SU-DHL-6 (cell line): Measurements from ENCODE around the gene PMFBP1.

Experiments
- H2AFZ ChIP-seq: fragments of 200-600 bp; sonication (generic); 2 replicates; pipeline ENCODE4 v1.6.1; 2014; ENCODE audit warnings: low read depth, mild to moderate bottlenecking, moderate library complexity, mixed read lengths, antibody characterized with exemption, low read length; ENCODE audit not compliant: severe bottlenecking
- H3F3A ChIP-seq: fragments of 200-600 bp; shearing (Covaris generic); 2 replicates; pipeline ENCODE4 v1.6.0; 2016; ENCODE audit warnings: antibody characterized with exemption, mild to moderate bottlenecking; ENCODE audit not compliant: insufficient read depth
- H3K27ac ChIP-seq: fragments of 200-600 bp; sonication (generic); 2 replicates; pipeline ENCODE4 v1.5.1; 2016; ENCODE audit warnings: low read depth, mild to moderate bottlenecking, low read length, moderate library complexity, mixed read lengths
- H3K27me3 ChIP-seq: fragments of 200-600 bp; sonication (generic), shearing (Covaris generic); 2 replicates; pipeline ENCODE4 v1.6.0; 2014; ENCODE audit warnings: mild to moderate bottlenecking, low read length
- H3K36me3 ChIP-seq: fragments of 200-600 bp; sonication (generic); 2 replicates; pipeline ENCODE4 v1.6.1; 2014; ENCODE audit warnings: mild to moderate bottlenecking, low read length, mixed read lengths
- H3K4me2 ChIP-seq: fragments of 300-600, 200-600 bp; shearing (Covaris generic), sonication (generic); 2 replicates; pipeline ENCODE4 v1.6.0; 2014; ENCODE audit warnings: low read length, low read depth, mild to moderate bottlenecking; ENCODE audit not compliant: poor library complexity, severe bottlenecking
- H3K4me3 ChIP-seq: fragments of 200-600 bp; sonication (generic); 2 replicates; pipeline ENCODE4 v1.5.1; 2014; ENCODE audit warnings: antibody characterized with exemption, low read length, mild to moderate bottlenecking, mixed read lengths; ENCODE audit not compliant: insufficient read depth, poor library complexity, severe bottlenecking
- H3K79me2 ChIP-seq: fragments of 200-600 bp; sonication (generic); 2 replicates; pipeline ENCODE4 v1.6.1; 2014; ENCODE audit warnings: mild to moderate bottlenecking, low read length, moderate library complexity; ENCODE audit not compliant: insufficient read depth
- H3K9ac ChIP-seq: fragments of 200-600 bp; sonication (generic); 2 replicates; pipeline ENCODE4 v1.7.0; 2014; ENCODE audit warnings: mild to moderate bottlenecking, low read length
- H3K9me2 ChIP-seq: fragments of 200-600 bp; sonication (generic); replicated peaks from 2 replicates; pipeline ENCODE4 v1.6.1; 2014; ENCODE audit warnings: low read length; ENCODE audit not compliant: insufficient read depth
- H3K9me3 ChIP-seq: fragments of 200-600 bp; sonication (generic); 2 replicates; pipeline ENCODE4 v1.6.1; 2014; ENCODE audit warnings: low read length, mixed read lengths; ENCODE audit not compliant: insufficient read depth
- H4K20me1 ChIP-seq: fragments of 200-600 bp; sonication (generic); 2 replicates; pipeline ENCODE4 v1.6.1; 2014; ENCODE audit warnings: low read depth, mild to moderate bottlenecking, antibody characterized with exemption, low read length, moderate library complexity, mixed read lengths
- EZH2phosphoT487 ChIP-seq: fragments of 200-600 bp; sonication (generic), shearing (Covaris generic); conservative IDR thresholded peaks from 2 replicates; pipeline ENCODE4 v1.6.1; 2018; ENCODE audit warnings: mild to moderate bottlenecking, antibody characterized with exemption, low read length, moderate library complexity, mixed read lengths
- TF ChIP-seq, protein P1 (sequence below): fragments of 200-600 bp; sonication (generic); IDR thresholded peaks from one replicate; pipeline ENCODE4 v1.5.1; 2017; ENCODE audit warnings: antibody characterized with exemption, mild to moderate bottlenecking, low read length, moderate library complexity; ENCODE audit not compliant: insufficient read depth, poor library complexity, severe bottlenecking

PMFBP1 gene

DNA sequence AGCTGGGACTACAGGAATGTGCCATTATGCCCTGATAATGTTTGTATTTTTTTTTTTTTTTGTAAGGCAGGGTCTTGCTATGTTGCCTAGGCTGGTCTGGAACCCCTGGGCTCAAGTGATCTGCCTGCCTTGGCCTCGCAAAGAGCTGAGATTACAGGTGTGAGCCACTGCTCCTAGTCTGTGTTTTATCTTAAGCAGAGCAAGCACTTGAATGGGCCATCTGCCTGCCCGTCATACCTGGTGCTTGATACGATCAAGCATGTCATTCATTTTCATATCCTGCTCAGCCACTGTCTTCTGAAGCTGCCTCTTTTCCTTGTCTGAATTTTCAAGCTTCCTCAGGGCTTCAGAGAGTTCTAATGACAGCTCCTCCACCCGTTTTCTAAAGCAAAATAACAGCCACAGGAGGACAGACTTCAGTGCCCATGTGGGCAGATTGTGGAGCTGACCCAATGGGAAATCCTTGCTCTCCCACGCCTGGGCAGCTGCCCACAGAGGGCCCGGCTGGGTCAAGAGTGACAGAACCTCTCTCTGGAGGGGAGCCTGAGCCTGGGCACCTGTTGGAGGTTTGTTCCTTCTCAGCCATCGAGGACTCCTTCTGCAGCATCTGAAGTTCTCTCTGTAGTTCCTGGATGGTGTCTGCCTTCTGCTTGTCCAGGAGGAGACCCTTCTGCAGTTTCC, 41.8 kb downstream of the PMFBP1 start:
- Histone ChIP-seq H3K9me3 (no peaks in the 10 kb centered on the region), H3K36me3 (no peaks in the 10 kb centered on the region), H4K20me1 (no peaks in the 10 kb centered on the region), H3K4me2 (no peak overlapping the region), H3K9ac (no peak overlapping the region), H2AFZ (no peak overlapping the region), H3K27ac (no peak overlapping the region), H3F3A (no peaks in the 10 kb centered on the region), H3K9me2 (no peaks in the 10 kb centered on the region), H3K27me3 (no peaks in the 10 kb centered on the region), H3K4me3 (no peak overlapping the region), H3K79me2 (no peaks in the 10 kb centered on the region)
- TF ChIP-seq, protein P1, sequence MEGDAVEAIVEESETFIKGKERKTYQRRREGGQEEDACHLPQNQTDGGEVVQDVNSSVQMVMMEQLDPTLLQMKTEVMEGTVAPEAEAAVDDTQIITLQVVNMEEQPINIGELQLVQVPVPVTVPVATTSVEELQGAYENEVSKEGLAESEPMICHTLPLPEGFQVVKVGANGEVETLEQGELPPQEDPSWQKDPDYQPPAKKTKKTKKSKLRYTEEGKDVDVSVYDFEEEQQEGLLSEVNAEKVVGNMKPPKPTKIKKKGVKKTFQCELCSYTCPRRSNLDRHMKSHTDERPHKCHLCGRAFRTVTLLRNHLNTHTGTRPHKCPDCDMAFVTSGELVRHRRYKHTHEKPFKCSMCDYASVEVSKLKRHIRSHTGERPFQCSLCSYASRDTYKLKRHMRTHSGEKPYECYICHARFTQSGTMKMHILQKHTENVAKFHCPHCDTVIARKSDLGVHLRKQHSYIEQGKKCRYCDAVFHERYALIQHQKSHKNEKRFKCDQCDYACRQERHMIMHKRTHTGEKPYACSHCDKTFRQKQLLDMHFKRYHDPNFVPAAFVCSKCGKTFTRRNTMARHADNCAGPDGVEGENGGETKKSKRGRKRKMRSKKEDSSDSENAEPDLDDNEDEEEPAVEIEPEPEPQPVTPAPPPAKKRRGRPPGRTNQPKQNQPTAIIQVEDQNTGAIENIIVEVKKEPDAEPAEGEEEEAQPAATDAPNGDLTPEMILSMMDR = no peak
- TF ChIP-seq EZH2phosphoT487 = no peak

DNA sequence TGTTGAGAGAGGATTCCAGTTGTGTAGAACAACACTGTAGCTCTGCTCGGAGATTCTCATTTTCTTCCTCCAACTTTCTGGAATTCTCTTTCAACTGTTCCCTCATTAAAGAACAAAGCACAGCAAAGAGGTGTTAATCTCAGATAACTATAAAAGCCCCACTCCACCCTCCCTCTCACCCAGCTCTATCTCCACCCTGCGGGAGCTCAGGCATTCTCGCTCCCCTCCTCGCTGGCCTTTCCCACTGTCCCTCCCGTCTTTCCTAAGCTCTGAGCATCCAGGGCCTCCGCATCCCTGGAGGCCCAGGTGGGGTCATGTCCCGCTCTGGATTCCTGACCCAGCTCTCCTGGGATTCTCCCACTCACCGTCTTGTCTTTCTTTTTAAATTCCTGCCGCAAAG, 43.3 kb downstream of the PMFBP1 start:
- H3K4me3 ChIP-seq = no peak overlapping the region
- no peaks in the 10 kb centered on the region for H3K27me3 ChIP-seq
- H2AFZ ChIP-seq = no peak overlapping the region
- no peaks in the 10 kb centered on the region for H3F3A ChIP-seq
- H3K9me2 ChIP-seq = no peaks in the 10 kb centered on the region
- no peak overlapping the region for H3K9ac ChIP-seq
- H3K9me3 ChIP-seq = no peaks in the 10 kb centered on the region
- H3K27ac ChIP-seq = no peak overlapping the region
- no peaks in the 10 kb centered on the region for H3K36me3 ChIP-seq
- TF ChIP-seq EZH2phosphoT487 = no peak
- TF ChIP-seq, protein P1 = no peak
- H3K4me2 ChIP-seq = no peak overlapping the region
- no peaks in the 10 kb centered on the region for H3K79me2 ChIP-seq
- no peaks in the 10 kb centered on the region for H4K20me1 ChIP-seq

DNA sequence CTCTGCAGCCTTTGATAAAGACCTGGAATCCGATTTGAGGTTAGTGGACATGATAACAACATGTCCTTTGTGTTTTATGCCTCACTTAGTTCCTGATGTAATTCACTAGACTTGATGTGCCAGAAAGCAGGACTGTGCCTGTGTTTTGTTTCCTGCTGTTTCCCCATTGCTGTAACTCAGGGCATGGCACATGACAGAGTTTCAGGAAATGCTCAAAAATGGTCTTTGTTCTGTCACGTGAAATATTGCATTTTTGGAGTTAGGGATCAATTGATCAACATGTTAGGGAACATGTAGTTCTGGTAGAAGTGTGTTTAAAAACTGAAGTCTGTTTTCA, 45.6 kb downstream of the PMFBP1 start:
- H3K9me3 ChIP-seq = no peaks in the 10 kb centered on the region
- no peaks in the 10 kb centered on the region for H3K79me2 ChIP-seq
- H2AFZ ChIP-seq = no peak overlapping the region
- no peaks in the 10 kb centered on the region for H3F3A ChIP-seq
- no peaks in the 10 kb centered on the region for H3K9me2 ChIP-seq
- TF ChIP-seq, protein P1 = no peak
- TF ChIP-seq EZH2phosphoT487 = no peak
- no peaks in the 10 kb centered on the region for H3K27me3 ChIP-seq
- no peak overlapping the region for H3K4me3 ChIP-seq
- no peak overlapping the region for H3K27ac ChIP-seq
- H3K4me2 ChIP-seq = no peak overlapping the region
- no peak overlapping the region for H3K9ac ChIP-seq
- no peaks in the 10 kb centered on the region for H4K20me1 ChIP-seq
- no peaks in the 10 kb centered on the region for H3K36me3 ChIP-seq
